GM10266 (cell line): ENCODE results near the gene C17orf113.
"Not testable (repeated sequence)": the region's sequence is repeated elsewhere in the genome, so short reads cannot be mapped to it uniquely, and the experiment has no call there.

Experiments
- DNase-seq: peaks from one replicate; pipeline ENCODE4 v3.0.0; 2012; ENCODE audit errors: extremely low spot score
- CTCF ChIP-seq: IDR thresholded peaks from 2 replicates; pipeline ENCODE4 v1.5.1; 2012; ENCODE audit warnings: mild to moderate bottlenecking, low read depth; ENCODE audit not compliant: control insufficient read depth, insufficient read depth; ENCODE audit errors: missing control alignments

Gene C17orf113

DNA sequence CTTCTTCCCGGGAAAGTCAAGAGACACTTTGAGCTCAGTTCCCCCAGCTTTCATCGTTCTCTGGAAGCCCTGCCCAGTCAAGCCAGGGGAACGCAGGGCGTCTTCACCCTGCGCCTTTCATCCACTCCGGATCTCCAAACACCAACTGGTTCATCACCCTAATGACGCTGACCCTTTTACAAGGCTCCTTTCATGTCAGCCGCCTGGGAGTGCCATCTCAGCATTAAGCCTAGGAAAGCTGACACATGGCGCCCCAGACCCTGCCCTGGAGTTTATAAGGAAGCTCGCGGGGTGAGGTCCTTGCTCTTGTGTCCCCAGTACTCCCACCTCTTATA lies 32.6 kb downstream of the C17orf113 start:
- no peak for TF ChIP-seq CTCF
- DNase-seq = peak; percentile 60

DNA sequence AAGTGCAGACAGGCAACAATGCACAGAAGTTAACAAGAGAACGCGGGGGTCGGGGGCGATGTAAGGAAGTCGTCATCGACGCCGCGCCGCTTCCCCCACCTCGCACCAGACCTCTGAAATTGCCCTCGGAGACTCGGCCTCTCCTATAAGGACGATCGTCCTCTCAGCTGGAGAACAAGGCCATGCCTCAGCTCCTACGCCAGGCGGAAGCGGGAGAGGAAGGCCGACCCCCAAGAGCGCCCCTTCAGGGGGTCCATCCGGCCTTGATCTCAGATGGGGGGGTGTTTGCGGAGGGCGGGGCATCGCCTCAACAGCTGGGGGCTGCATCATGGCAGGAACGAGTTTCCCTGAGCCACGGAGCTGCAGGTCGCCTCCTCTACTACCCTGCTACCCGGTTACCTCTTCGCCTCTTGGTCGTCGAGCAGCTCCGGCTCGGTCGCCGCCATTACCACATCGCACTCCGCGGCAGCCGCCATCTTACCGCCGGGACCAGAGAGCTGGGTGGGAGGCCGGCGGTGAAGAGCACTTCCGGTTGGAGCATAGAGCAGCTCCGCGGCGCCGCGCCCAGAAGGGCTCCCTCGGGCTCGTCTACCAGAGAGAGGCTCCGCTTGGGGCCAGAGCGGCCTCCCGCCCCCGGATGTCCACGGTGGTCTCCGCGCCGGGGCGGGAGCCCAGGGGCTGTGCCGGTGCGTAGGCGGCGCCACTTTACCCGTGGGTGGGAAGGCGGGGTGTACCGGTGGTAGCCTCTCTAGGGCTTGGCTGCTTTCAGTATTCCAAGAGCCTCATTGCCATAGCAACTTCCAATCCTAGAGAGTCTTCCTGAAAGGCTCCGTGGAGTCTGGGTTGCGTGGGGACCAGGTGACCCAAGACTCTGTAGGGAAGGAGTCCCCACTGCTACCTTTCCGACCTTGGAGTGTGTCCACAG lies 33.2 kb downstream of the C17orf113 start, which contains the start of gene DNAJC7:
Gene DNAJC7 (minus strand): TSS at position 499 of the 925 bp plus-strand sequence. CDS start 23 bp downstream, at position 476.
- DNase-seq = peak; percentile 93
- no peak for TF ChIP-seq CTCF

GRCh38 chr17:42016411-42016831 lies 34.0 kb downstream of the C17orf113 start:
- DNase-seq = no peak
- no peak for TF ChIP-seq CTCF

DNA sequence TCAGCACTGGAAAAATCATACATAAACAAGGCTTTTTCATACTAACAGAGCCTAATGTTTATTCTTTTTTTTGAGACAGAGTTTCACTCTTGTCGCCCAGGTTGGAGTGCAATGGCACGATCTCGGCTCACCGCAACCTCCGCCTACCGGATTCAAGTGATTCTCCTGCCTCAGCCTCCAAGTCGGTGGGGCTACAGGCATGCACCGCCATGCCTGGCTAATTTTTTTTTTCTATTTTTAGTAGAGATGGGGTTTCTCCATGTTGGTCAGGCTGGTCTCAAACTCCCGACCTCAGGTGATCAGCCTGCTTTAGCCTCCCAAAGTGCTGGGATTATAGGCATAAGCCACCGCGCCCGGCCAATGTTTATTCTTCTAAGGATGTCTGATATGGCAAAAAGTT lies 36.7 kb downstream of the C17orf113 start:
- not testable (repeated sequence) for DNase-seq

- not testable (repeated sequence) for DNase-seq
These were observed 38.0 kb downstream of the C17orf113 start for GRCh38 chr17:42012363-42012762.

DNA sequence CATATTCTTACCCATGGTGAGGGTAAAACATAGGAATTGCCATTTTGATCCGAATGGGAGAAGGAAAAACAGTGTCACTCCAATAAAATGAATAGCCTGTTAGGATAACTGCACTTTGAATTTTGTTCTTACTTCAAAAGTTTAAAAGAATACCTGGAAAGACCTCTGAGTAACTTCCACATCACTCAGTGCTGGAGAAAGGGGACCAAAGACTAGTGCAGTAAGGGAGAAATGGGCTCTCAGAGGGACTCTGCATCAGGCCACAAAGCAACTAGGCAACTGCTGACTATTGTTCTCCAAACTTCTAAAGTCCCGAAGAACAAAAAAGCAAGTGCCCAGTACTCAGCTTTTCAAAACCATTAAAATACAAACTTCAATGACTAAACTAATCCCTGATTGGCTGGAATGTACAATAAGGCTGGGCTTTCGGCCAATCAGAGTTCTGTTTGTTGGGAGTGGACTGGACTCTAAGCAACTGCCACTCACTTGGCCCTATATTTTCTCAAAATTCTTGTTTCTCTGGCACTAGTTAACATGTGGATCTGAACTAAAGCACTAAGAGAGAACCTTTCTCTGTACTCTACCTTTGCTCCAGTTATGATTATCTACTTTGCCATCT lies 39.4 kb downstream of the C17orf113 start:
- DNase-seq = no peak
- TF ChIP-seq CTCF = no peak

GRCh38 chr17:42010266-42010680 lies 40.1 kb downstream of the C17orf113 start:
- DNase-seq = not testable (repeated sequence)

DNA sequence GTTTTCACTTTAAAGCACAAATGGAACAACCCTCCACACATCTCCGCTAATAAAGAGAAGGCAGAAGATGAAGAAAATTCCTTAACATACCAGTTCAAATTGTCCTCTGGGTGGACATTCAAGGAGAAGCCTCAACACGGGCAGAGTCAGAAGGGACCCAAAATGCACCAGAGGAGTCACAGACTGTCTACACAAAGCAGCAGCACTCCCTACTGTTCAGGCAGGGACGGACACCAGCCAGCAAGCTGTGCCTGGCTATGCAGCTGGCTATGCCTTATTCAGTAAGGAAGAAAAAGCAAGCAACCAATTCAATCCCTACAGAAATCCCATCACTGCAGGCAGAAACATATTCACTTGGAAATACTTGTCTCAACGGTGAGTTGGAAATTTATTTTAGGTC lies 41.2 kb downstream of the C17orf113 start:
- DNase-seq = no peak
- peak; percentile 20 for TF ChIP-seq CTCF

DNA sequence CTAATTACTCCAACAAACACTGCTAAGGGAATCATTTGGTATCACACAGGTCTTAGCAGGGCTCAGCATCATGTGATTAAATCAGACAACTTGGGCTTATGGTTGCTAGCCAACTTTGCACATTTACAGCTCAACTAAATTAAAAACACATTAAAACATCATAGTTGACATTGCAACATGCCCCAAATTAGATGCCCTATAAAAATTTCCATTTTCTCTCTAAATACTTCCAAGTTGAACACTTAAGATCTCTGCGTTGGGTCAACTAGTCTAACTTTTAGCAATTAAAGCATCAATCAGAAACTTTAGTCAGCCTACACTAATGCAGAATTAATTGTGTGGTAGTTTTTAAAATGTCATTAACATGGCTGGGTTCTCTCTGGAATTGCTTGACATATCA lies 45.2 kb downstream of the C17orf113 start:
- TF ChIP-seq CTCF = no peak
- DNase-seq = no peak
